ENCODE results near the gene ST6GALNAC4. TPM values are rescaled to one million over a fixed set of nuclear protein-coding genes. Genes with fewer than 3 reads are reported as not detected.

The ST6GALNAC4 gene
- total and polyA plus RNA-seq, 10 of the 15 experiments (the other 5 are each of a cell fraction or from before 2014, with no cell fraction given), result 4.2 to 63.2 (median 35.2) TPM

GRCh38 chr9:127903557-127904475 lies 13.0 kb downstream of the ST6GALNAC4 start (continued):
- TF ChIP-seq, protein P1, sequence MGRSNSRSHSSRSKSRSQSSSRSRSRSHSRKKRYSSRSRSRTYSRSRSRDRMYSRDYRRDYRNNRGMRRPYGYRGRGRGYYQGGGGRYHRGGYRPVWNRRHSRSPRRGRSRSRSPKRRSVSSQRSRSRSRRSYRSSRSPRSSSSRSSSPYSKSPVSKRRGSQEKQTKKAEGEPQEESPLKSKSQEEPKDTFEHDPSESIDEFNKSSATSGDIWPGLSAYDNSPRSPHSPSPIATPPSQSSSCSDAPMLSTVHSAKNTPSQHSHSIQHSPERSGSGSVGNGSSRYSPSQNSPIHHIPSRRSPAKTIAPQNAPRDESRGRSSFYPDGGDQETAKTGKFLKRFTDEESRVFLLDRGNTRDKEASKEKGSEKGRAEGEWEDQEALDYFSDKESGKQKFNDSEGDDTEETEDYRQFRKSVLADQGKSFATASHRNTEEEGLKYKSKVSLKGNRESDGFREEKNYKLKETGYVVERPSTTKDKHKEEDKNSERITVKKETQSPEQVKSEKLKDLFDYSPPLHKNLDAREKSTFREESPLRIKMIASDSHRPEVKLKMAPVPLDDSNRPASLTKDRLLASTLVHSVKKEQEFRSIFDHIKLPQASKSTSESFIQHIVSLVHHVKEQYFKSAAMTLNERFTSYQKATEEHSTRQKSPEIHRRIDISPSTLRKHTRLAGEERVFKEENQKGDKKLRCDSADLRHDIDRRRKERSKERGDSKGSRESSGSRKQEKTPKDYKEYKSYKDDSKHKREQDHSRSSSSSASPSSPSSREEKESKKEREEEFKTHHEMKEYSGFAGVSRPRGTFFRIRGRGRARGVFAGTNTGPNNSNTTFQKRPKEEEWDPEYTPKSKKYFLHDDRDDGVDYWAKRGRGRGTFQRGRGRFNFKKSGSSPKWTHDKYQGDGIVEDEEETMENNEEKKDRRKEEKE (IDR thresholded peaks at IDR 0.05), result no peak
- TF ChIP-seq TARDBP (IDR thresholded peaks at IDR 0.05; ENCODE audit: borderline replicate concordance) (no peak), ATF2 (IDR thresholded peaks at IDR 0.05; ENCODE audit: low read length) (no peak), MLLT1 (IDR thresholded peaks at IDR 0.05) (no peak), EGR1 (IDR thresholded peaks at IDR 0.05; ENCODE audit: borderline replicate concordance in 1 of 2, low read depth in 2 of 2, low read length in 2 of 2) (no peak), BACH1 (IDR thresholded peaks at IDR 0.05; ENCODE audit: borderline replicate concordance) (no peak), FOS (IDR thresholded peaks at IDR 0.05; ENCODE audit: borderline replicate concordance, extremely low read depth, insufficient read length) (no peak), BCL11A (IDR thresholded peaks at IDR 0.05; ENCODE audit: low read depth, low read length) (no peak), SREBF1 (IDR thresholded peaks at IDR 0.05; ENCODE audit: low read length) (no peak), PML (IDR thresholded peaks at IDR 0.05; ENCODE audit: low read length) (no peak), RUNX3 (IDR thresholded peaks at IDR 0.05; ENCODE audit: low read length) (peak; percentile 20), JUND (IDR thresholded peaks at IDR 0.05; ENCODE audit: low read depth, low read length) (no peak), SUPT20H (IDR thresholded peaks at IDR 0.05; ENCODE audit: borderline replicate concordance, control insufficient read depth, low read depth, low read length) (no peak), POLR2A (IDR thresholded peaks at IDR 0.05; ENCODE audit: low read depth, low read length) (peak; percentile 69)
- TF ChIP-seq, protein P2, sequence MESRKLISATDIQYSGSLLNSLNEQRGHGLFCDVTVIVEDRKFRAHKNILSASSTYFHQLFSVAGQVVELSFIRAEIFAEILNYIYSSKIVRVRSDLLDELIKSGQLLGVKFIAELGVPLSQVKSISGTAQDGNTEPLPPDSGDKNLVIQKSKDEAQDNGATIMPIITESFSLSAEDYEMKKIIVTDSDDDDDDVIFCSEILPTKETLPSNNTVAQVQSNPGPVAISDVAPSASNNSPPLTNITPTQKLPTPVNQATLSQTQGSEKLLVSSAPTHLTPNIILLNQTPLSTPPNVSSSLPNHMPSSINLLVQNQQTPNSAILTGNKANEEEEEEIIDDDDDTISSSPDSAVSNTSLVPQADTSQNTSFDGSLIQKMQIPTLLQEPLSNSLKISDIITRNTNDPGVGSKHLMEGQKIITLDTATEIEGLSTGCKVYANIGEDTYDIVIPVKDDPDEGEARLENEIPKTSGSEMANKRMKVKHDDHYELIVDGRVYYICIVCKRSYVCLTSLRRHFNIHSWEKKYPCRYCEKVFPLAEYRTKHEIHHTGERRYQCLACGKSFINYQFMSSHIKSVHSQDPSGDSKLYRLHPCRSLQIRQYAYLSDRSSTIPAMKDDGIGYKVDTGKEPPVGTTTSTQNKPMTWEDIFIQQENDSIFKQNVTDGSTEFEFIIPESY (IDR thresholded peaks at IDR 0.05), result no peak
- TF ChIP-seq, protein P3, sequence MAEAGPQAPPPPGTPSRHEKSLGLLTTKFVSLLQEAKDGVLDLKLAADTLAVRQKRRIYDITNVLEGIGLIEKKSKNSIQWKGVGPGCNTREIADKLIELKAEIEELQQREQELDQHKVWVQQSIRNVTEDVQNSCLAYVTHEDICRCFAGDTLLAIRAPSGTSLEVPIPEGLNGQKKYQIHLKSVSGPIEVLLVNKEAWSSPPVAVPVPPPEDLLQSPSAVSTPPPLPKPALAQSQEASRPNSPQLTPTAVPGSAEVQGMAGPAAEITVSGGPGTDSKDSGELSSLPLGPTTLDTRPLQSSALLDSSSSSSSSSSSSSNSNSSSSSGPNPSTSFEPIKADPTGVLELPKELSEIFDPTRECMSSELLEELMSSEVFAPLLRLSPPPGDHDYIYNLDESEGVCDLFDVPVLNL (IDR thresholded peaks at IDR 0.05; ENCODE audit: low read depth, low read length), result no peak
- TF ChIP-seq, protein P4, sequence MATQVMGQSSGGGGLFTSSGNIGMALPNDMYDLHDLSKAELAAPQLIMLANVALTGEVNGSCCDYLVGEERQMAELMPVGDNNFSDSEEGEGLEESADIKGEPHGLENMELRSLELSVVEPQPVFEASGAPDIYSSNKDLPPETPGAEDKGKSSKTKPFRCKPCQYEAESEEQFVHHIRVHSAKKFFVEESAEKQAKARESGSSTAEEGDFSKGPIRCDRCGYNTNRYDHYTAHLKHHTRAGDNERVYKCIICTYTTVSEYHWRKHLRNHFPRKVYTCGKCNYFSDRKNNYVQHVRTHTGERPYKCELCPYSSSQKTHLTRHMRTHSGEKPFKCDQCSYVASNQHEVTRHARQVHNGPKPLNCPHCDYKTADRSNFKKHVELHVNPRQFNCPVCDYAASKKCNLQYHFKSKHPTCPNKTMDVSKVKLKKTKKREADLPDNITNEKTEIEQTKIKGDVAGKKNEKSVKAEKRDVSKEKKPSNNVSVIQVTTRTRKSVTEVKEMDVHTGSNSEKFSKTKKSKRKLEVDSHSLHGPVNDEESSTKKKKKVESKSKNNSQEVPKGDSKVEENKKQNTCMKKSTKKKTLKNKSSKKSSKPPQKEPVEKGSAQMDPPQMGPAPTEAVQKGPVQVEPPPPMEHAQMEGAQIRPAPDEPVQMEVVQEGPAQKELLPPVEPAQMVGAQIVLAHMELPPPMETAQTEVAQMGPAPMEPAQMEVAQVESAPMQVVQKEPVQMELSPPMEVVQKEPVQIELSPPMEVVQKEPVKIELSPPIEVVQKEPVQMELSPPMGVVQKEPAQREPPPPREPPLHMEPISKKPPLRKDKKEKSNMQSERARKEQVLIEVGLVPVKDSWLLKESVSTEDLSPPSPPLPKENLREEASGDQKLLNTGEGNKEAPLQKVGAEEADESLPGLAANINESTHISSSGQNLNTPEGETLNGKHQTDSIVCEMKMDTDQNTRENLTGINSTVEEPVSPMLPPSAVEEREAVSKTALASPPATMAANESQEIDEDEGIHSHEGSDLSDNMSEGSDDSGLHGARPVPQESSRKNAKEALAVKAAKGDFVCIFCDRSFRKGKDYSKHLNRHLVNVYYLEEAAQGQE (IDR thresholded peaks at IDR 0.05; ENCODE audit: low read depth, low read length), result no peak
